HepG2 (cell line): ENCODE measurements around the gene OPRM1.

ENCODE experiments used
- CTCF ChIP-seq: sonication (generic); formaldehyde crosslinking; IDR thresholded peaks from 2 replicates; pipeline ENCODE4 v1.5.0; 2020; ENCODE audit warnings: mild to moderate bottlenecking, missing genetic modification reagents, moderate library complexity
- JUND ChIP-seq: sonication (generic); formaldehyde crosslinking; IDR thresholded peaks from 2 replicates; pipeline ENCODE4 v1.8.0; 2022; ENCODE audit warnings: mild to moderate bottlenecking, missing genetic modification reagents
- KDM6A ChIP-seq: IDR thresholded peaks from 2 replicates; pipeline ENCODE4 v1.6.1; 2016; ENCODE audit warnings: low read depth
- MAFF ChIP-seq: IDR thresholded peaks from 2 replicates; pipeline ENCODE4 v1.6.1; 2011; ENCODE audit warnings: low read depth, low read length, improper control_type of control experiment
- REL ChIP-seq: sonication (generic); formaldehyde crosslinking; conservative IDR thresholded peaks from 2 replicates; pipeline ENCODE4 v1.8.0; 2022; ENCODE audit warnings: mild to moderate bottlenecking, missing genetic modification reagents, moderate library complexity
- UBTF ChIP-seq: sonication (generic); formaldehyde crosslinking; IDR thresholded peaks from 2 replicates; pipeline ENCODE4 v1.4.0; 2020; ENCODE audit warnings: mild to moderate bottlenecking, missing genetic modification reagents
- ZBTB39 ChIP-seq: sonication (generic); formaldehyde crosslinking; IDR thresholded peaks from 2 replicates; pipeline ENCODE4 v1.5.0; 2020; ENCODE audit warnings: missing genetic modification reagents
- ZBTB40 ChIP-seq, 2 experiments: fragments of 450-650 bp in 1 of 2; sonication (generic) in 1 of 2; formaldehyde crosslinking in 1 of 2; IDR thresholded peaks; 2 replicates each; pipeline versions ENCODE4 v1.6.1 to v1.8.0; 2016 to 2022; ENCODE audit warnings: antibody characterized with exemption in 1 of 2, mild to moderate bottlenecking in 1 of 2, missing genetic modification reagents in 1 of 2
- ZFP37 ChIP-seq: sonication (generic); formaldehyde crosslinking; IDR thresholded peaks from 2 replicates; pipeline ENCODE4 v1.4.0; 2020; ENCODE audit warnings: missing genetic modification reagents, borderline replicate concordance

GRCh38 chr6:154213782-154214181 is 174.7 kb downstream of the OPRM1 start:
- TF ChIP-seq JUND (CRISPR knock-in tag), result no peak
- TF ChIP-seq UBTF (CRISPR knock-in tag), result no peak
- TF ChIP-seq ZBTB39 (CRISPR knock-in tag), result no peak
- TF ChIP-seq CTCF (CRISPR knock-in tag), result no peak
- no peak for TF ChIP-seq KDM6A (CRISPR knock-in tag)
- TF ChIP-seq MAFF, result no peak
- TF ChIP-seq REL (CRISPR knock-in tag), result no peak
- TF ChIP-seq ZFP37 (CRISPR knock-in tag), result no peak
- no peak for TF ChIP-seq ZBTB40 (IDR thresholded peaks at IDR 0.05)
- TF ChIP-seq ZBTB40 (CRISPR knock-in tag; IDR thresholded peaks at IDR 0.05), result no peak
